CD4-positive, alpha-beta T cell (primary cell): ENCODE measurements around the gene SUSD6. TPM values are rescaled to one million over a fixed set of nuclear protein-coding genes. Genes with fewer than 3 reads are reported as not detected.
A peak's percentile ranks its signal among the peaks of the same experiment; 100 is the strongest.

Experiments used
- ATAC-seq: fragments of 200-7000 bp; cut with Tn5 transposase; one replicate; pipeline ENCODE4 v1.10.0; 2022; ENCODE audit warnings: mild to moderate bottlenecking; ENCODE audit not compliant: poor library complexity
- CTCF ChIA-PET: fragments of 350-600 bp; sonication (Branson Sonifier 250); formaldehyde crosslinking; loops from one replicate; lab custom pipeline; 2021; ENCODE audit warnings: antibody characterized with exemption, inconsistent platforms; lab: Charles Lee
- POLR2A ChIA-PET: fragments of 350-600 bp; sonication (Branson Sonifier 250); formaldehyde crosslinking; loops from one replicate; lab custom pipeline; 2021; ENCODE audit warnings: antibody characterized with exemption, inconsistent platforms; lab: Charles Lee
- DNase-seq, 14 experiments: peaks; one replicate each; pipeline ENCODE4 v3.0.0-alpha.2; 2013 to 2020; ENCODE audit warnings: mixed read lengths in 2 of 14
- H3K27ac ChIP-seq, 2 donors: one replicate each; pipeline versions ENCODE4 v1.5.1 to v1.7.0; 2013; ENCODE audit warnings: low read length in 2 of 2, low read depth in 1 of 2, mild to moderate bottlenecking in 1 of 2
- H3K27me3 ChIP-seq, 2 experiments: 1 replicate in 1 of 2; 2 replicates in 1 of 2; pipeline versions ENCODE4 v1.6.1 to v1.7.0; 2013; ENCODE audit warnings: low read length in 2 of 2, control low read depth in 1 of 2, mild to moderate bottlenecking in 1 of 2, moderate library complexity in 1 of 2; ENCODE audit not compliant: insufficient read depth in 2 of 2, control insufficient read depth in 1 of 2
- H3K36me3 ChIP-seq: one replicate; pipeline ENCODE4 v1.6.1; 2013; ENCODE audit warnings: low read length, control low read depth; ENCODE audit not compliant: insufficient read depth
- H3K4me1 ChIP-seq: one replicate; pipeline ENCODE4 v1.6.1; 2013; ENCODE audit warnings: low read length, control low read depth; ENCODE audit not compliant: insufficient read depth
- H3K4me3 ChIP-seq: one replicate; pipeline ENCODE4 v1.5.1; 2013; ENCODE audit warnings: mild to moderate bottlenecking, low read length, moderate library complexity
- H3K9me3 ChIP-seq, 2 experiments: 1 replicate in 1 of 2; 2 replicates in 1 of 2; pipeline versions ENCODE4 v1.6.1 to v1.7.0; 2013; ENCODE audit warnings: low read length in 2 of 2, mild to moderate bottlenecking in 2 of 2, control low read depth in 1 of 2, moderate library complexity in 1 of 2; ENCODE audit not compliant: control insufficient read depth in 1 of 2, insufficient read depth in 1 of 2
- H3K27ac Mint-ChIP-seq: one replicate; pipeline ENCODE4 v1.8.0; 2020; ENCODE audit warnings: mixed read lengths
- H3K27me3 Mint-ChIP-seq: one replicate; pipeline ENCODE4 v1.8.0; 2021; ENCODE audit warnings: mixed read lengths
- H3K36me3 Mint-ChIP-seq: one replicate; pipeline ENCODE4 v1.8.0; 2021; ENCODE audit warnings: low read depth, mixed read lengths
- H3K4me1 Mint-ChIP-seq: one replicate; pipeline ENCODE4 v1.8.0; 2021; ENCODE audit warnings: low read depth, mixed read lengths
- H3K4me3 Mint-ChIP-seq: one replicate; pipeline ENCODE4 v1.8.0; 2020; ENCODE audit warnings: mild to moderate bottlenecking, mixed read lengths
- H3K9me3 Mint-ChIP-seq: one replicate; pipeline ENCODE4 v1.8.0; 2020; ENCODE audit warnings: mixed read lengths
- CTCF ChIP-seq: fragments of 200-600 bp; IDR thresholded peaks from one replicate; pipeline ENCODE4 v1.8.0; 2022; ENCODE audit warnings: antibody characterized with exemption, mild to moderate bottlenecking
- intact Hi-C, 2 experiments: fragments of 100-400 bp; cut with DNase I in 1 of 2; cut with micrococcal nuclease in 1 of 2; formaldehyde crosslinking; loops; one replicate each; pipeline versions ENCODE4 v1.15.1 to v1.9.0; 2023 to 2025; cut with DNase I, micrococcal nuclease
- total RNA-seq, 174 experiments: library from RNA in 2 of 174; stranded (reverse) in 2 of 174; gene quantifications; one replicate each; pipeline ENCODE4 v1.2.3 and lab custom pipeline; 2021 to 2026

Gene SUSD6
- total RNA-seq, 2 experiments from 2014 or later, result 93.7 to 95.1 TPM

- no peak for TF ChIP-seq CTCF
- Histone ChIP-seq H3K27ac (no peak overlapping the region), H3K27me3 (no peaks in the 10 kb centered on the region), H3K9me3 (no peaks in the 10 kb centered on the region), H3K4me1 (peaks cover 49% of the 10 kb centered on the region), H3K36me3 (peaks cover 13% of the 10 kb centered on the region), H3K4me3 (no peak overlapping the region)
- POLR2A ChIA-PET, result interaction anchor here (1.2 to 1.7 kb wide), 2 partner anchors 17 to 21 kb away, joined by 3 to 4 read pairs; no protein-coding TSS in a partner anchor
- intact Hi-C loops, result loop anchor here in 1 of 2 experiments (10.0 kb wide), 1 partner anchor 50 kb away; the partner anchor contains the start of gene SUSD6
- H3K4me3 Mint-ChIP-seq, result no peak overlapping the region
- no peaks in the 10 kb centered on the region for H3K27me3 Mint-ChIP-seq
- H3K36me3 Mint-ChIP-seq, result peaks cover 72% of the 10 kb centered on the region
- peak overlapping the region; percentile 84 for H3K27ac Mint-ChIP-seq
- no peaks in the 10 kb centered on the region for H3K9me3 Mint-ChIP-seq
- ATAC-seq (no peak), DNase-seq (no peak)
- peaks cover 96% of the 10 kb centered on the region for H3K4me1 Mint-ChIP-seq
- CTCF ChIA-PET, result no interaction called here
Measured at GRCh38 chr14:69664865-69665526, 53.6 kb downstream of the SUSD6 start.

GRCh38 chr14:69665631-69666030, 54.2 kb downstream of the SUSD6 start:
- intact Hi-C loops, result loop anchor here in 1 of 2 experiments (10.0 kb wide), 1 partner anchor 51 kb away; the partner anchor contains the start of gene SUSD6
- ChIA-PET CTCF (no interaction called here), POLR2A (interaction anchor here (1.2 to 1.7 kb wide), 3 partner anchors 17 to 53 kb away, joined by 3 to 4 read pairs (median 3); no protein-coding TSS in a partner anchor)
- peaks cover 12% of the 10 kb centered on the region for H3K36me3 ChIP-seq
- no peak overlapping the region for H3K27ac ChIP-seq
- H3K4me3 Mint-ChIP-seq, result peak overlapping the region; percentile 22
- ATAC-seq, result no peak
- H3K27me3 ChIP-seq, result no peaks in the 10 kb centered on the region
- H3K4me1 Mint-ChIP-seq, result peaks cover 96% of the 10 kb centered on the region
- no peaks in the 10 kb centered on the region for H3K27me3 Mint-ChIP-seq
- H3K4me3 ChIP-seq, result no peak overlapping the region
- peaks cover 67% of the 10 kb centered on the region for H3K36me3 Mint-ChIP-seq
- no peak for TF ChIP-seq CTCF
- peak overlapping the region; percentile 84 for H3K27ac Mint-ChIP-seq
- H3K4me1 ChIP-seq, result peaks cover 50% of the 10 kb centered on the region
- no peaks in the 10 kb centered on the region for H3K9me3 Mint-ChIP-seq
- no peaks in the 10 kb centered on the region for H3K9me3 ChIP-seq
- no peak for DNase-seq

GRCh38 chr14:69666112-69666511, 54.7 kb downstream of the SUSD6 start:
- H3K27me3 ChIP-seq, result no peaks in the 10 kb centered on the region
- H3K4me3 ChIP-seq, result no peak overlapping the region
- no peak for DNase-seq
- ChIA-PET CTCF (no interaction called here), POLR2A (interaction anchor here (0.9 to 1.7 kb wide), 3 partner anchors 18 to 53 kb away, joined by 3 to 4 read pairs (median 4); no protein-coding TSS in a partner anchor)
- peaks cover 96% of the 10 kb centered on the region for H3K4me1 Mint-ChIP-seq
- ATAC-seq, result no peak
- no peak overlapping the region for H3K27ac ChIP-seq
- H3K27ac Mint-ChIP-seq, result peak overlapping the region; percentile 84
- intact Hi-C loops, result loop anchor here in 1 of 2 experiments (10.0 kb wide), 1 partner anchor 51 kb away; the partner anchor contains the start of gene SUSD6
- H3K9me3 ChIP-seq, result no peaks in the 10 kb centered on the region
- no peaks in the 10 kb centered on the region for H3K27me3 Mint-ChIP-seq
- no peak for TF ChIP-seq CTCF
- no peaks in the 10 kb centered on the region for H3K9me3 Mint-ChIP-seq
- H3K36me3 Mint-ChIP-seq, result peaks cover 62% of the 10 kb centered on the region
- H3K4me1 ChIP-seq, result peaks cover 50% of the 10 kb centered on the region
- H3K36me3 ChIP-seq, result peaks cover 8% of the 10 kb centered on the region
- no peak overlapping the region for H3K4me3 Mint-ChIP-seq
